NT2/D1 (cell line): ENCODE data around the gene HERC3.

Source experiments
- YY1 ChIP-seq: IDR thresholded peaks from 2 replicates; pipeline ENCODE4 v1.6.1; 2011; ENCODE audit not compliant: insufficient read length, insufficient read depth
- ZNF274 ChIP-seq: IDR thresholded peaks from 2 replicates; pipeline ENCODE4 v1.6.1; 2011; ENCODE audit warnings: mild to moderate bottlenecking, low read depth, low read length

DNA sequence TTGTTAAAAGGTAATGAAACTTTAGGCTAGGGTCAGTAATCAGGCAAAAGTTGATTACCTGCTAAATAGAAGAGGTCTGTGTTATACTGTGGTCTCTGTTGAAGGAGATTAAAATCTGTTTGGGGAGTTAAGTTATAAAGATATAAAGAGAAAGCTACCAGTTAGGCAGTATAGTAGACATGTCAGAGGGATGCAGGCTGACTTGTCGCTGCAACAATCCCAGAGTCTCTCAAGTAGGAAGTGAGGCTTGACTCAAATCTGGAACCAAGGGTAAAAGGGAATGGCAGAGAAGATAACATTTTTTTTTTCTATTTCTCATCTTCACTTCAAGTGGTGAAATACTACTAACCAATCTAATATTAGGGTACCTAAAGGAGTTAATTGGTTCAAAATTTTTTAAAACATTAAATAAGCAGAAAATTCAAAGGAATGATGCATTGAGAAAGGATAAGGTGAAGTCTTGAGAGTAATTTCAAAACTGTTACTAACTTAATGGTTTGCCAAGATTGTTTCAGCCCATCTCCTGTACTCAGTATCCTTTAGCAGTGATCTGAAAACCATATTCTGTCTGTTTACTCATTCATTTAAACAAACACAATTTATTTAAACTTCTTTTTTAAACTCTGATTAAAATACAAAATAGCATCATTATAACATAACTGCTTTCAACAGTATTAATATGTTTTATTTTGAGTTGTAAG is 12.8 kb downstream of the HERC3 start:
- TF ChIP-seq ZNF274: no peak
- no peak for TF ChIP-seq YY1
